ENCODE results near the gene SLC5A6. TPM values are rescaled to one million over a fixed set of nuclear protein-coding genes. Genes with fewer than 3 reads are reported as not detected.
A peak's percentile ranks its signal among the peaks of the same experiment; 100 is the strongest.

The SLC5A6 gene
- polyA plus RNA-seq, 1 of the 3 experiments (the other 2 are of a cell fraction), result 75.7 TPM

DNA sequence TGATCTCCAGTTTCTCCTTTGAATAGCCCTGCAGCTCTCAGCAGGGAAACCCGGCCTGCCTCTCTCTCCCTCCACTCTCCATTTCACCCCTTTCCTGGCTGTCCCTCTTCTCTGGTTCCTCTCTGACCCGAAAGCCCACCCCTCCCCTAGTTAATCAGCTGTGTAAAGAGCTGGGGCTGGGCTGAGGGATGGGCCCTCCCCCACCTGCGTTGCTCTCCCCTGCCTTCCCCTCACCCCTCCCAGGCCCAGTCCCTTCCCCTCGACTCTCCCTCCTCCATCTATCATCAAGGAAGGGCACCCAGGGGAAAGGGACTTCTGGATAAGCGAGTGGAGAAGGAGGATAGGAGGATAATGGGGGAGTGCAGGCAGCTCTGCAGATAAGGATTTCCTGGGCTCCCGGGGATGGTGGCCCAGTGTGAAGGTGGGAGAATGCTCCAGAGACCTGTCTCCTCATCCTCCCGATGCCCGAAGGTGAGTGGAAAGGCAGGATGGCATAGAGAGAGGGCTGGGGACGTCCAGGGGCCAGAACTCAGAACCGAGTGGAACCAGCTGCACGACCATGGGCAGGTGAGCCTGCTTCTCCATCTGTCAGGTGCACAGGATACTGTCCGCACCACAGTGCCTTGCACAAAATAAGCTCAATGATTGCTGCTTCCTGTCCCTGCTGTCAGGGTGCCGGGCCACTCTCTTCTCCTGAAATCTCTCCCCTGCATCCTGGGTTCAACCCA is 38.7 kb upstream of the SLC5A6 start:
- H3K79me2 ChIP-seq (ENCODE audit: insufficient read depth), result no peaks in the 10 kb centered on the region
- TF ChIP-seq RXRA (IDR thresholded peaks at IDR 0.05; ENCODE audit: borderline replicate concordance, low read depth) (no peak), RCOR1 (IDR thresholded peaks at IDR 0.05; ENCODE audit: low read length) (no peak)
- 77% methylated on average over 13 of the region's 13 CpGs for WGBS (ENCODE audit: low lambda C conversion rate)
- H3K9me2 ChIP-seq, result no peaks in the 10 kb centered on the region
- no peak overlapping the region for H3K4me2 ChIP-seq
- H3K27me3 ChIP-seq (ENCODE audit: insufficient read depth), result no peaks in the 10 kb centered on the region
- H3K9me3 ChIP-seq, result no peaks in the 10 kb centered on the region
- H2AFZ ChIP-seq (ENCODE audit: low read depth), result no peak overlapping the region
- ChIA-PET POLR2A (no interaction called here), CTCF (interaction anchor here (0.6 to 10.8 kb wide), 12 partner anchors 10 to 691 kb away, joined by 3 to 133 read pairs (median 7); partner anchors contain the start of genes SLC30A3 and TRIM54)
- H3F3A ChIP-seq (replicated peaks; ENCODE audit: insufficient read depth), result peaks cover 12% of the 10 kb centered on the region
- no peak overlapping the region for H3K27ac ChIP-seq (ENCODE audit: low read depth in 2 of 2, low read length in 1 of 2)
- H3K9ac ChIP-seq, result no peak overlapping the region
- DNase-seq, result no peak
- H3K36me3 ChIP-seq (replicated peaks in 1 of 2; ENCODE audit: control insufficient read depth in 1 of 2, insufficient read depth in 2 of 2, low read length in 1 of 2), result peaks cover 0 to under 1% of the 10 kb centered on the region in 2 experiments
- H4K20me1 ChIP-seq (ENCODE audit: insufficient read depth), result no peaks in the 10 kb centered on the region
- H3K4me1 ChIP-seq (ENCODE audit: control insufficient read depth in 1 of 2, insufficient read depth in 2 of 2, low read depth in 1 of 2, low read length in 1 of 2), result peaks cover 11 to 16% of the 10 kb centered on the region in 2 experiments
- no peak overlapping the region for H3K4me3 ChIP-seq (ENCODE audit: low read depth in 2 of 2, low read length in 1 of 2)

DNA sequence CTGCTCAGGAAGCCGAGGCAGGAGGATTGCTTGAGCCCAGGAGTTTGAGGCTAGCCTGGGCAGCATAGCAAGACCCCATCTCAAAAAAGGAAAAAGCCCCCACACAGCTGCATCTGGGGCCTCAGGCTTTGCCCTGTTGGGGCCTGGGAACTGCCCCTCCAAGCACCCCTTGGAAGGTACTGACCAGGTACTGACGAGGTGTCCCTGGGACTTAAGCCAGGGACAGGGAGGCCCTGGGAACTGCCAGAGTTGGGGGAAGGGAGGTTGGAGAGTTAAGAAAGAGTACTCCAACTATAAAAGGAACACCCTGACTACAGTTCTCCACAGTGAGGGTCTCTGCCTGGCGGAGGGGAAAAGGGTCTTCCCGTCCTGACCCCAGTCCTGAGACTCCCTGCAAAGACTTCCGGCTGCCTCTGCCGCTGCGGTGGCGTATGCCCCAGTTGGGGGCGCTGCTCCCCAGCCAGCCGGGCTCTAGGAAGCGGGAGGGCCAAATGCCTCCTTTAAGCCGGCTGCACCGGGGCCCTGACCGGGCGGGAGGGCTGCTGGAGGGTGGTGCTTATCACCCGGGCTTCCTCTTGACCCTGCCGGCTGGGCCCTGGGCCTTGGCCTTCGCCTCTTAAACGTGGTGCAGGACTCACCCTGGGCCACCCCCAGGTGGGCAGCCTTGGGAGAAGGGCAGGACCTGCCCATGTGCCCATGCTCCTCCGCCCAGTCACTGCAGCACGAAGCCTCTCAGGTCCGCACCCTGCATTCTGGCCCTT is 38.0 kb upstream of the SLC5A6 start:
- peak; percentile 87 for DNase-seq
- POLR2A ChIA-PET, result no interaction called here
- H2AFZ ChIP-seq (ENCODE audit: low read depth), result no peak overlapping the region

More for the DNA sequence above, 38.0 kb upstream of the SLC5A6 start:
- CTCF ChIA-PET, result interaction anchor here (0.6 to 10.8 kb wide), 17 partner anchors 9 to 691 kb away, joined by 3 to 133 read pairs (median 7); partner anchors contain the start of genes SLC30A3 and TRIM54
- Histone ChIP-seq H3K79me2 (ENCODE audit: insufficient read depth) (no peaks in the 10 kb centered on the region), H3K27me3 (ENCODE audit: insufficient read depth) (no peaks in the 10 kb centered on the region), H3K9me2 (no peaks in the 10 kb centered on the region), H3F3A (replicated peaks; ENCODE audit: insufficient read depth) (peaks cover 5% of the 10 kb centered on the region), H3K4me2 (peak overlapping the region; percentile 1; the same call in 1 of the 2 replicates), H3K4me3 (ENCODE audit: low read depth in 2 of 2, low read length in 1 of 2) (no peak overlapping the region; a peak in 1 of 4 replicates), H3K9me3 (no peaks in the 10 kb centered on the region), H3K9ac (no peak overlapping the region), H3K36me3 (replicated peaks in 1 of 2; ENCODE audit: control insufficient read depth in 1 of 2, insufficient read depth in 2 of 2, low read length in 1 of 2) (peaks cover 0 to 3% of the 10 kb centered on the region in 2 experiments), H3K4me1 (ENCODE audit: control insufficient read depth in 1 of 2, insufficient read depth in 2 of 2, low read depth in 1 of 2, low read length in 1 of 2) (peaks cover 5 to 12% of the 10 kb centered on the region in 2 experiments; a peak in 3 of 4 replicates), H3K27ac (ENCODE audit: low read depth in 2 of 2, low read length in 1 of 2) (no peak overlapping the region), H4K20me1 (ENCODE audit: insufficient read depth) (no peaks in the 10 kb centered on the region)
- WGBS (ENCODE audit: low lambda C conversion rate), result 73% methylated on average over 19 of the region's 22 CpGs
- TF ChIP-seq TEAD4 (IDR thresholded peaks at IDR 0.05; ENCODE audit: borderline replicate concordance, insufficient read depth) (no peak), SMC3 (IDR thresholded peaks at IDR 0.05; ENCODE audit: low read depth, low read length) (peak; percentile 58), RAD21 (IDR thresholded peaks at IDR 0.05; ENCODE audit: low read length) (peak; percentile 74), USF1 (IDR thresholded peaks at IDR 0.05; ENCODE audit: borderline replicate concordance, low read depth) (no peak)
- TF ChIP-seq, protein P1, sequence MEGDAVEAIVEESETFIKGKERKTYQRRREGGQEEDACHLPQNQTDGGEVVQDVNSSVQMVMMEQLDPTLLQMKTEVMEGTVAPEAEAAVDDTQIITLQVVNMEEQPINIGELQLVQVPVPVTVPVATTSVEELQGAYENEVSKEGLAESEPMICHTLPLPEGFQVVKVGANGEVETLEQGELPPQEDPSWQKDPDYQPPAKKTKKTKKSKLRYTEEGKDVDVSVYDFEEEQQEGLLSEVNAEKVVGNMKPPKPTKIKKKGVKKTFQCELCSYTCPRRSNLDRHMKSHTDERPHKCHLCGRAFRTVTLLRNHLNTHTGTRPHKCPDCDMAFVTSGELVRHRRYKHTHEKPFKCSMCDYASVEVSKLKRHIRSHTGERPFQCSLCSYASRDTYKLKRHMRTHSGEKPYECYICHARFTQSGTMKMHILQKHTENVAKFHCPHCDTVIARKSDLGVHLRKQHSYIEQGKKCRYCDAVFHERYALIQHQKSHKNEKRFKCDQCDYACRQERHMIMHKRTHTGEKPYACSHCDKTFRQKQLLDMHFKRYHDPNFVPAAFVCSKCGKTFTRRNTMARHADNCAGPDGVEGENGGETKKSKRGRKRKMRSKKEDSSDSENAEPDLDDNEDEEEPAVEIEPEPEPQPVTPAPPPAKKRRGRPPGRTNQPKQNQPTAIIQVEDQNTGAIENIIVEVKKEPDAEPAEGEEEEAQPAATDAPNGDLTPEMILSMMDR (IDR thresholded peaks at IDR 0.05), result peak; percentile 66

Measured in SK-N-SH (cell line).